BJ (cell line): ENCODE results near the gene STXBP4. TPM values are rescaled to one million over a fixed set of nuclear protein-coding genes. Genes with fewer than 3 reads are reported as not detected.

Experiments
- CTCF ChIA-PET: fragments of 350-600 bp; formaldehyde crosslinking; extraction: SDS; loops from one replicate; lab custom pipeline; 2021; ENCODE audit warnings: antibody characterized with exemption, inconsistent platforms; lab: Yijun Ruan, JAX
- POLR2A ChIA-PET: fragments of 300-600 bp; sonication (Branson Sonifier 250); formaldehyde crosslinking; extraction: SDS; loops from one replicate; lab custom pipeline; 2021; ENCODE audit warnings: antibody characterized with exemption; lab: Charles Lee
- DNase-seq: peaks from one replicate; pipeline ENCODE4 v3.0.0-alpha.2; 2011; ENCODE audit warnings: low read depth
- H3K27me3 ChIP-seq: 2 replicates; pipeline ENCODE4 v1.6.0; 2011; ENCODE audit warnings: low read length; ENCODE audit not compliant: control insufficient read depth, insufficient read depth
- H3K36me3 ChIP-seq: 2 replicates; pipeline ENCODE4 v1.5.1; 2011; ENCODE audit warnings: low read length; ENCODE audit not compliant: control insufficient read depth, insufficient read depth
- H3K4me3 ChIP-seq: 2 replicates; pipeline ENCODE4 v1.5.1; 2011; ENCODE audit warnings: low read depth, mild to moderate bottlenecking, control low read depth, low read length
- polyA plus RNA-seq: library from polyadenylated mRNA; depleted of rRNA; stranded (reverse); fragments of >200 nt; gene quantifications from 2 replicates; pipeline ENCODE4 v1.2.3, GENCODE V29; 2011
- TF ChIP-seq, protein P1 (sequence below): IDR thresholded peaks from 2 replicates; pipeline ENCODE4 v1.5.1; 2011; ENCODE audit warnings: low read depth, mild to moderate bottlenecking, control low read depth, inconsistent platforms, low read length, moderate library complexity; ENCODE audit not compliant: insufficient read depth

Gene STXBP4
- polyA plus RNA-seq, 1 experiment: 1.8 TPM

DNA sequence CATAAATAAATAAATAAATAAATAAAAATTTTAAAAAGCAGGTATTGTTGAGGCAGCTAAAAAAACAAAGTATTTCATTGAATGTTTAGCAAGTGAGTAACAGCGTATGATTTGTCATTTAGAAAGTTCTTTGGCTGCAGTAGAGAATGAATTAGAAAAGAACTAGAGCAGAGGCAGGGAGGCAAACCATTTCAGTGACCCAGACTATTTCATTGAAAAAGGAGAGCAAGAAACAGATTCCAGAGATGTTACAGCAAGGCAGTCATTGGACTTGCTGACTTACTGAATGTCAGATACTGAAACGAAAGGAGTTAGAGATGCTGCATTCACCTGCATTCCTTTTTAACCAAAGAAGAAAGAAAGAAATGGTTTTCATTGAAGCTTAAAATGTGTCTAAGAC lies 190.7 kb downstream of the STXBP4 start:
- H3K4me3 ChIP-seq: no peak overlapping the region
- ChIA-PET CTCF (interaction anchor here (0.6 to 1.3 kb wide), 3 partner anchors 123 to 219 kb away, joined by 3 to 4 read pairs (median 3); no protein-coding TSS in a partner anchor), POLR2A (no interaction called here)
- no peaks in the 10 kb centered on the region for H3K27me3 ChIP-seq
- no peak for DNase-seq
- TF ChIP-seq, protein P1, sequence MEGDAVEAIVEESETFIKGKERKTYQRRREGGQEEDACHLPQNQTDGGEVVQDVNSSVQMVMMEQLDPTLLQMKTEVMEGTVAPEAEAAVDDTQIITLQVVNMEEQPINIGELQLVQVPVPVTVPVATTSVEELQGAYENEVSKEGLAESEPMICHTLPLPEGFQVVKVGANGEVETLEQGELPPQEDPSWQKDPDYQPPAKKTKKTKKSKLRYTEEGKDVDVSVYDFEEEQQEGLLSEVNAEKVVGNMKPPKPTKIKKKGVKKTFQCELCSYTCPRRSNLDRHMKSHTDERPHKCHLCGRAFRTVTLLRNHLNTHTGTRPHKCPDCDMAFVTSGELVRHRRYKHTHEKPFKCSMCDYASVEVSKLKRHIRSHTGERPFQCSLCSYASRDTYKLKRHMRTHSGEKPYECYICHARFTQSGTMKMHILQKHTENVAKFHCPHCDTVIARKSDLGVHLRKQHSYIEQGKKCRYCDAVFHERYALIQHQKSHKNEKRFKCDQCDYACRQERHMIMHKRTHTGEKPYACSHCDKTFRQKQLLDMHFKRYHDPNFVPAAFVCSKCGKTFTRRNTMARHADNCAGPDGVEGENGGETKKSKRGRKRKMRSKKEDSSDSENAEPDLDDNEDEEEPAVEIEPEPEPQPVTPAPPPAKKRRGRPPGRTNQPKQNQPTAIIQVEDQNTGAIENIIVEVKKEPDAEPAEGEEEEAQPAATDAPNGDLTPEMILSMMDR: no peak
- no peaks in the 10 kb centered on the region for H3K36me3 ChIP-seq

DNA sequence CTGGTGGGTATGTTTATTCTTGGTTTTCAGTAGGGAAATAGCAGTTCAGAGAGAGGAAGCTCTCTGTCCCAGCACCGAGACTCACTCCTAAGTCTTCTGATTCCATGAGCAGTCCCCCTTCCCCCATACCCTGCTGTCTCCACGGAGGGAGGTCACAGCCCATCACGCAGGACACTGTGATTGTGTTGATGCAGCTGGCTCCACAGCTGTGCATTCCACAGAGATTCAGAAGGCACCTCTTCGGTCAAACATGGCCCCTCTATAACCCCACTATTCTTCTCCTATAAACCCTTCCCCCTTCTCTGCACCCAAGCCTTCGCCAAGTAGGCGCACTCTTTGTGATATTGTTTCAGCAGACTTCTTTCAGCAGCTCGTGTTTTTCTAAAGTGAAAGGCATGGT lies 191.9 kb downstream of the STXBP4 start:
- CTCF ChIA-PET: interaction anchor here (1.5 kb wide), 1 partner anchor 11 kb away, joined by 3 read pairs; no protein-coding TSS in a partner anchor
- TF ChIP-seq, protein P1: no peak

DNA sequence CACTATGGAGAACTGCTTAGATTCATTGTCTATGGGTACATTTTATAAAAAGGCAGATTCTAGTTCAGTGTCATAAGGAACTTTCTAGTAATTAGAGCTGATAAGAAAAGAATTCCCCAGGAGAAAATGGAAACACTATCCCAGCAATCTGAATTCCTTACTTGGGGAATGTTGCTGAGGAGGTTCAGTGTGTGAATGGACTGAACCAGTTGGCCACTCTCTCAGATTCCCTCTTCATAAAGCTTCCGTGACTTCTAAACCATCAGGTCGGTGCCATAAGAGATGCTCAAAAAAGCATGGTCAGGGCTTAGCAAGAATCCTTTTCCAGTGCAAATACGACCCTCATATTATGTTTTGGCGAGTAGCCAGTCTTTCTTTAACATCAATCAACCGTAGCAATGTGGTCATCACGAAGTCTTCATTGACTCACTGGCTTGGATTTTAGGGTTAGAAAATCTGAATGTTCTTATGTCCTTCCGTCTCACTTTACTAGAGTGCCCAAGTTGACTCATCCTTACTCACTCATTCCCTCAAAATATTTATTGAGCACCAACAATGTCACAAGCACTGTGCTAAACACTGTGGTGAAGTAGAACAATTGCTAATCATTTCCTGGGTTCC lies 193.5 kb downstream of the STXBP4 start:
- Histone ChIP-seq H3K36me3 (no peaks in the 10 kb centered on the region), H3K27me3 (no peaks in the 10 kb centered on the region), H3K4me3 (no peak overlapping the region)
- DNase-seq: peak; percentile 78
- ChIA-PET CTCF (no interaction called here), POLR2A (interaction anchor here (0.6 to 0.7 kb wide), 2 partner anchors 35 to 92 kb away, joined by 3 to 5 read pairs; no protein-coding TSS in a partner anchor)
- TF ChIP-seq, protein P1: no peak

More for the DNA sequence above, 191.9 kb downstream of the STXBP4 start:
- H3K27me3 ChIP-seq: no peaks in the 10 kb centered on the region
- H3K4me3 ChIP-seq: no peak overlapping the region
- POLR2A ChIA-PET: no interaction called here
- no peak for DNase-seq
- no peaks in the 10 kb centered on the region for H3K36me3 ChIP-seq

DNA sequence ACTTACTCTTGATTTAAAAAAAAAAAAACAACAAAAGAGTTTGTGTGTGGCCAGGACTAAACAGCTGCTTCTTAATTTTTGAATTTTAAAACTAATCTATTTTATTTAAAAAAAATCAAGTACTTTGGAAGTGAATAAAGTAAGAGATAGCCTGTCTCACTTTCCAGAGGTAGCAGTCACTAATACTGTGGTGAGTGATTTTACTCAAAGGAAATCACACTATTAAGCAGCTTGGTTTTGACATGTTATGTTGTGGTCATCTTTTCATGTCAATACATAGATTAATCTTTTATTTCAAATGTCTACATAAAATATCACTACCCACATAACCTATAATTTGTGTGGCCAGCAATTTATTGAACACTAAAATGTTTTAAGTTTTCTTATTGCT lies 194.0 kb downstream of the STXBP4 start:
- Histone ChIP-seq H3K36me3 (no peaks in the 10 kb centered on the region), H3K4me3 (no peak overlapping the region), H3K27me3 (no peaks in the 10 kb centered on the region)
- POLR2A ChIA-PET: interaction anchor here (0.6 to 0.7 kb wide), 2 partner anchors 35 to 93 kb away, joined by 3 to 5 read pairs; no protein-coding TSS in a partner anchor
- DNase-seq: no peak
- TF ChIP-seq, protein P1: no peak
- CTCF ChIA-PET: interaction anchor here (1.7 kb wide), 1 partner anchor 13 kb away, joined by 4 read pairs; no protein-coding TSS in a partner anchor

DNA sequence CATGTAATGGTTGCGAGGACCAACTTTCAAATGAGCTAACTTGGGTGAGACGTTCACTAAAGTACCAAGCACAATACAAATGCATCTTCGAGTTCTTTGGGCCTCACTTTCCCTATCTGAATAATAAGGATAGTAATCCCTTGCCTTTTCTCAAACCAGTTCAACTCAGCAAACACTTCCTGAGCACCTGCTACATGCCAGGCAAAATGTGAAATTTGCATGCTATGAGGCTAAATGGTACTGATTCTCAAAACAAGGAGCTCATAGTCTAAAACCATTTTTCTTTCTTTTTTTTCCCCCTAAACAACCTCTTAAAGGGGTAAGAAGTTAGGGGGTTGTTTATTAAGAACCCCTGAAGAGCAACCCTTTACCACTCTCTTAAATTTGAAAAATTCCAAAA lies 194.8 kb downstream of the STXBP4 start:
- CTCF ChIA-PET: interaction anchor here (1.7 kb wide), 1 partner anchor 12 kb away, joined by 4 read pairs; no protein-coding TSS in a partner anchor
- TF ChIP-seq, protein P1: no peak

More for the DNA sequence above, 194.8 kb downstream of the STXBP4 start:
- no peak for DNase-seq
- no peak overlapping the region for H3K4me3 ChIP-seq
- no peaks in the 10 kb centered on the region for H3K36me3 ChIP-seq
- POLR2A ChIA-PET: no interaction called here
- no peaks in the 10 kb centered on the region for H3K27me3 ChIP-seq
